ACC112 (cell line): ENCODE measurements around the gene MYADM.

ENCODE experiments used
- H2AFZ ChIP-seq: fragments of 200-600 bp; sonication (generic); one replicate; pipeline ENCODE4 v1.6.0; 2017; ENCODE audit warnings: antibody characterized with exemption, low read length; ENCODE audit not compliant: unreplicated experiment
- H3K27ac ChIP-seq: fragments of 200-600 bp; sonication (generic); 2 replicates; pipeline ENCODE4 v1.5.1; 2014; ENCODE audit warnings: low read depth, mild to moderate bottlenecking, antibody characterized with exemption, low read length, moderate library complexity
- H3K27me3 ChIP-seq: fragments of 200-600 bp; sonication (generic); 2 replicates; pipeline ENCODE4 v1.6.1; 2014; ENCODE audit warnings: mild to moderate bottlenecking, antibody characterized with exemption, low read length, moderate library complexity, mixed read lengths; ENCODE audit not compliant: insufficient read depth
- H3K36me3 ChIP-seq: fragments of 200-600 bp; sonication (generic); 2 replicates; pipeline ENCODE4 v1.6.1; 2016; ENCODE audit warnings: mild to moderate bottlenecking, antibody characterized with exemption, low read length, moderate library complexity, mixed read lengths; ENCODE audit not compliant: insufficient read depth
- H3K4me1 ChIP-seq: fragments of 200-600 bp; sonication (generic); one replicate; pipeline ENCODE4 v1.6.1; 2016; ENCODE audit warnings: low read length, mixed read lengths; ENCODE audit not compliant: insufficient read depth, unreplicated experiment, control insufficient read depth
- H3K4me3 ChIP-seq: fragments of 200-600 bp; sonication (generic); 2 replicates; pipeline ENCODE4 v1.5.1; 2014; ENCODE audit warnings: mild to moderate bottlenecking, low read depth, low read length
- H3K79me2 ChIP-seq: fragments of 200-600 bp; sonication (generic); one replicate; pipeline ENCODE4 v1.6.0; 2016; ENCODE audit warnings: low read length; ENCODE audit not compliant: control insufficient read depth, unreplicated experiment, insufficient read depth

MYADM gene

DNA sequence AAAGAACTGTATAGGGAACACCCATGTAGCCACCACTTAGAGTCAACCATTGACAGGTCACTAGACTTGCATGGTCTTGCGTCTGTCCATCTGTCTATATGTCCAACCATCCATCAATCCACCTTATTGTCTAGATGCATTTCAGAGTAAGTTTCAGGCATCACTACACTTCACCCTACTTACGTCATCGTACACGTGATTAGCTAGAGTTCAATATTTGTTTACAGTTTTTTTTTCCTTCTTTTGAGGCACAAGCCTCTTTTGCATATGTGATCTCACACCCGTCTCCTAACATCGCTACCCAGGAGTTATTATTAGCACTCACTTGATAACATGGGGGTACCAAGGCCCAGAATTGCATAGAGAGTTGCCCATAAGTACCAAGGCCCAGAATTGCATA is 48.3 kb downstream of the MYADM start:
- no peaks in the 10 kb centered on the region for H3K27me3 ChIP-seq
- H3K4me3 ChIP-seq = no peak overlapping the region
- no peaks in the 10 kb centered on the region for H3K36me3 ChIP-seq
- no peaks in the 10 kb centered on the region for H3K4me1 ChIP-seq
- no peaks in the 10 kb centered on the region for H3K79me2 ChIP-seq
- H3K27ac ChIP-seq = no peak overlapping the region
- H2AFZ ChIP-seq = no peak overlapping the region

DNA sequence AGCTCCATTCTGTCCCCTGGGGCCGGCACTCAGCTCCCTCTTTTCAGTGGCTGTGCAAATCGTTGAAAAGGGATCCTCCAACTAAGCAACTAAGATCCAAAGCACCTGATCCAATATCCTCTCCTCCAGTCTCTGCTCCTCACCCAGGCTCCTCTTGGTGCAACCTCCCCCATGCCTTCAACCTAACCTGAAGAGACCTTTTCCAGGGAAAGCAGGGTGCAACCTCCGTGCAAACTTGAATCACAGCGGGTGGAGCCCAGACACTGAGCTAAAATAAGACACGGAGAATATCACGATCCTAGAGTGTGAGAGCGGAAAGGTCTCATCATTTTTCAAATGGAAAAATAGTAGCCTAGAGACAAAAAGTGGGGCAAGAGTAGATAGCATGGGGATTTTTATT is 49.7 kb downstream of the MYADM start:
- Histone ChIP-seq H3K27ac (no peak overlapping the region), H3K4me1 (no peaks in the 10 kb centered on the region), H3K36me3 (no peaks in the 10 kb centered on the region), H2AFZ (no peak overlapping the region), H3K79me2 (no peaks in the 10 kb centered on the region), H3K27me3 (no peaks in the 10 kb centered on the region), H3K4me3 (no peak overlapping the region)
